ENCODE measurements around the gene ATP8A2.
"Not testable (repeated sequence)": the region's sequence is repeated elsewhere in the genome, so short reads cannot be mapped to it uniquely, and the experiment has no call there.

The ATP8A2 gene

DNA sequence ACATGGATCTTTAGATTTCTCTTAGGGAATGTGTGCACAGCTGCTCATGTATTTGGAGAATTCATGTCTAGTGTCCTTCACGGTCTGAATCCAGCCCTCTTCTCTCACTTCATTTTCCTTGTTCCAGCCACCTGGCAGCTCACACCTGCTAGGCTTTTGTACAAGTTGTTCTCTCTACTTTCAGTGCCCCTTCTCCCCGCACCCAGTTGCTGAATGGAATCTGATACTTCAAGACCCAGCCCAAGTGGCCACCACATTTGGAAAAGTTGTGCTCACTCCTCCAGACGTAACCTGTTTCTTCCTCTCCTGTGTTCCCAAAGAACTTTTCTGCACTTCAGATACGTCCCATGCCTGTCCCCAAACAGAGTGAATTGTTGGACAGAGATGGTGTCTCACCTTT is 444.5 kb downstream of the ATP8A2 start:
- DNase-seq (ENCODE audit: low read depth): no peak
- TF ChIP-seq MYC (IDR thresholded peaks at IDR 0.05; ENCODE audit: low read depth, low read length) (no peak), POLR2A (IDR thresholded peaks at IDR 0.05; ENCODE audit: extremely low read depth, insufficient read length) (no peak)
- TF ChIP-seq, protein P1, sequence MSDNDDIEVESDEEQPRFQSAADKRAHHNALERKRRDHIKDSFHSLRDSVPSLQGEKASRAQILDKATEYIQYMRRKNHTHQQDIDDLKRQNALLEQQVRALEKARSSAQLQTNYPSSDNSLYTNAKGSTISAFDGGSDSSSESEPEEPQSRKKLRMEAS (IDR thresholded peaks at IDR 0.05; ENCODE audit: low read depth, low read length): no peak
- TF ChIP-seq, protein P2, sequence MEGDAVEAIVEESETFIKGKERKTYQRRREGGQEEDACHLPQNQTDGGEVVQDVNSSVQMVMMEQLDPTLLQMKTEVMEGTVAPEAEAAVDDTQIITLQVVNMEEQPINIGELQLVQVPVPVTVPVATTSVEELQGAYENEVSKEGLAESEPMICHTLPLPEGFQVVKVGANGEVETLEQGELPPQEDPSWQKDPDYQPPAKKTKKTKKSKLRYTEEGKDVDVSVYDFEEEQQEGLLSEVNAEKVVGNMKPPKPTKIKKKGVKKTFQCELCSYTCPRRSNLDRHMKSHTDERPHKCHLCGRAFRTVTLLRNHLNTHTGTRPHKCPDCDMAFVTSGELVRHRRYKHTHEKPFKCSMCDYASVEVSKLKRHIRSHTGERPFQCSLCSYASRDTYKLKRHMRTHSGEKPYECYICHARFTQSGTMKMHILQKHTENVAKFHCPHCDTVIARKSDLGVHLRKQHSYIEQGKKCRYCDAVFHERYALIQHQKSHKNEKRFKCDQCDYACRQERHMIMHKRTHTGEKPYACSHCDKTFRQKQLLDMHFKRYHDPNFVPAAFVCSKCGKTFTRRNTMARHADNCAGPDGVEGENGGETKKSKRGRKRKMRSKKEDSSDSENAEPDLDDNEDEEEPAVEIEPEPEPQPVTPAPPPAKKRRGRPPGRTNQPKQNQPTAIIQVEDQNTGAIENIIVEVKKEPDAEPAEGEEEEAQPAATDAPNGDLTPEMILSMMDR (IDR thresholded peaks at IDR 0.05; ENCODE audit: low read depth, low read length): no peak
- H3K4me3 ChIP-seq (ENCODE audit: low read depth, low read length): no peak overlapping the region

DNA sequence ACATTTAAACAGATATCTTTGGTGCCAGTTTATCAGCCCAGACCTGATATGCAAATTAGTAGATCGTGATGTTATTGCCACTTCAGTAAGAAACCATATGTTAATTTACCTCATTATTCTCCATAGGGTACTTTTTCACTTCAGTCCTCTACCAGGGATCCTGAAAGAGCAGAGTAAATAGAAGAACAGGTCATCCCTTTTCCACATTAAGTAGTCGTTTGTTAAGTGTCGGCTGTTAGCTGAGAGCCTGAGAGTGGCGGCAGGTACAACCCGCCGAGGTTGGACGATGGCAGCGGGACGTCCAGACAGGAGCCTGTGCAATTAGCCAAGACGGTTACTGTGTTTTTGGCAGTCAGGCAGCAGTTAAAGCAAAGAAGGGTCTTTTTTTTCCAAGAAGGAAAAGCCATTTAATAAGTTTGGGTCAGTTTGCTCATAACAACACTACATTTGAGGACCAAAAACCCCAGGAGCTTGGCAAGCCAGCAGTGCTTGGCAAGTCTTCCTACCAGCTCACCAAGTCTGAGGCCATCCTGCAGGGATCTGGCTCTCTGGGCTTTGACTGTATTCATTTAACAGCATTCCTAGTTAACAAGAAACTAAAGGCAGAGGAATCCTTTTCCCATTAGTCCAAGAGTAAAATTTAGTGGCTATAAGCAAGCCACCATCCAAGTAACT is 448.2 kb downstream of the ATP8A2 start:
- H3K4me3 ChIP-seq (ENCODE audit: low read depth, low read length): no peak overlapping the region
- DNase-seq (ENCODE audit: low read depth): no peak
- TF ChIP-seq, protein P2 (IDR thresholded peaks at IDR 0.05; ENCODE audit: low read depth, low read length): no peak
- no peak for TF ChIP-seq MYC (IDR thresholded peaks at IDR 0.05; ENCODE audit: low read depth, low read length)
- TF ChIP-seq POLR2A (IDR thresholded peaks at IDR 0.05; ENCODE audit: extremely low read depth, insufficient read length): no peak
- TF ChIP-seq, protein P1 (IDR thresholded peaks at IDR 0.05; ENCODE audit: low read depth, low read length): no peak

DNA sequence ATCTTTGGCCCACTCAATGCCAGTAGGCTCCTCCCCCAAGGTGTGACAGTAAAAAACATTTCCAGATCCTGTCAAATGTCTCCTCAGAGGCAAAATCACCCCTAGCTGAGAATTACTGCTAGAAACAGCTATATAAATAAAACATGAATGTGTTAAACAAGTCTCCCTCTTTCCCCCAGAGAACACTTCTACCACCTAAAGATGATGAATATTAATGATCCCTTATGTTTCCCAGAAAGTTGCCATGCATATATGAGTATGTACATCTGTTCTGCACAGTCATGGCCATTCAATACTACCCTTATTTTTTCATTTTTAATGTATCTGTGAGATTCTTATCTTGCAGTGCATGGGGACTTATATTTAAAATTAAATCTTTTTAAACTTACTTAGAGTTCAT is 450.0 kb downstream of the ATP8A2 start:
- no peak overlapping the region for H3K4me3 ChIP-seq (ENCODE audit: low read depth, low read length)
- no peak for TF ChIP-seq MYC (IDR thresholded peaks at IDR 0.05; ENCODE audit: low read depth, low read length)
- TF ChIP-seq, protein P2 (IDR thresholded peaks at IDR 0.05; ENCODE audit: low read depth, low read length): no peak
- no peak for TF ChIP-seq POLR2A (IDR thresholded peaks at IDR 0.05; ENCODE audit: extremely low read depth, insufficient read length)
- TF ChIP-seq, protein P1 (IDR thresholded peaks at IDR 0.05; ENCODE audit: low read depth, low read length): no peak
- no peak for DNase-seq (ENCODE audit: low read depth)

DNA sequence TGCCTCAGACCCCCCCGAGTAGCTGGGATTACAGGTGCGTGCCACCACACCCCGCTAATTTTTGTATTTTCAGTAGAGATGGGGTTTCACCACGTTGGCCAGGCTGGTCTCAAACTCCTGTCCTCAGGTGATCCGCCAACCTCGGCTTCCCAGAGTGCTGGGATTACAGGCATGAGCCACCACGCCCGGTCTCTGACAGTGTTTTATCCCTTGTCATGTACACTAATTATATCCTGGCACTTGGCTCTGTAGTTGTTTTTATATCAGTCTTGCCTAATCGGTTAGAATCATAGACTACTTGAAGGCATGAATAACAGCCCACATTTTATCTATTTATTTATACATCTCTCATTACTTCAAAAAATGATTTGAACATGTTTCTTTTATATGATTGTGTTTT is 455.4 kb downstream of the ATP8A2 start:
- not testable (repeated sequence) for DNase-seq (ENCODE audit: low read depth); H3K4me3 ChIP-seq (ENCODE audit: low read depth, low read length)

DNA sequence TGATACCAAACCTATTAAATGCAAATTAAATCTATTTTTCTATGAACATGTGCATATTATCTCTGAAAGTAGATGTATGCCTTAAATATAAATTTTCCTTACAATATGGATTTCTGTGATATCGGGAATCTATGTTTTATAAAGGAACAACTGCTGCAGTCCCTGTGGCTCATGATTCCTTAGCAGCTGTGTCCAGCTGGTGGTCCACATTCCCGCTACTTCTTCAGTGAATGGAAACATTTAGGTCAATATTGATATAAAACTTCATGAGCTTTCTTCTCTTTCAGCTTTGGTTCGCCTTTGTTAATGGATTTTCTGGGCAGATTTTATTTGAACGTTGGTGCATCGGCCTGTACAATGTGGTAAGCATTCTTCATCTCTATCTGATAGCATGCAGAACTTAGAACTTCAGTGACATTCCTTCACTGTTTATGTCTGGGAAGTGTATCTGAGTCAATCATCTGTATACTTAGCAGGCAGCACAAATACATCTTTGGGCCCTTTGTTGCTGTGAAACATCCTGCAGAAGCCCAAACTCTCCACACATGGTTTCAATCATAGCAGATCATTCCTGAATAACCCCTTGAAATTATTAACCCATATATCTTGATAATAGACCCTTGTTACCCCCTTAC is 456.2 kb downstream of the ATP8A2 start:
- no peak for DNase-seq (ENCODE audit: low read depth)
- TF ChIP-seq, protein P1 (IDR thresholded peaks at IDR 0.05; ENCODE audit: low read depth, low read length): no peak
- no peak for TF ChIP-seq MYC (IDR thresholded peaks at IDR 0.05; ENCODE audit: low read depth, low read length)
- TF ChIP-seq POLR2A (IDR thresholded peaks at IDR 0.05; ENCODE audit: extremely low read depth, insufficient read length): no peak
- TF ChIP-seq, protein P2 (IDR thresholded peaks at IDR 0.05; ENCODE audit: low read depth, low read length): no peak
- H3K4me3 ChIP-seq (ENCODE audit: low read depth, low read length): no peak overlapping the region

DNA sequence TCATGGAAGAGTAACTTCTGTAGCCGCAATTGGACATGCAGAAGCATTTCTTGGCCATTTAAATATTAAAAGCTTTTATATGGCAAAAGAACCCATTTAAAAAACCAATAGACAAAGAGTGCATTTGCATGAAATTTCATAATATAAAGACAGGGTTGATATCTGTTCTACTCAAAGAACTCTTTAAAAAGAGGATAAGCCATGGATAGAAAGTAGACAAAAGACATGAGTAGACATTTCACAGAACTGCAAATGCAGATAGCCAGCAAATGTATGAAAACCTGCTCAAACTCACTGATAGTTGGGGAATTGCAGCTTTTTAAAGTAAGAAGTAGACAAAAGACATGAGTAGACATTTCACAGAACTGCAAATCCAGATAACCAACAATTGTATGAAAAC is 462.0 kb downstream of the ATP8A2 start:
- DNase-seq (ENCODE audit: low read depth): no peak
- TF ChIP-seq MYC (IDR thresholded peaks at IDR 0.05; ENCODE audit: low read depth, low read length) (no peak), POLR2A (IDR thresholded peaks at IDR 0.05; ENCODE audit: extremely low read depth, insufficient read length) (no peak)
- TF ChIP-seq, protein P2 (IDR thresholded peaks at IDR 0.05; ENCODE audit: low read depth, low read length): no peak
- TF ChIP-seq, protein P1 (IDR thresholded peaks at IDR 0.05; ENCODE audit: low read depth, low read length): no peak
- H3K4me3 ChIP-seq (ENCODE audit: low read depth, low read length): no peak overlapping the region

Measured in NB4 (cell line).